Peyer's patch (tissue), 4 donors: Measurements from ENCODE around the gene FN1.

ENCODE experiments used
- POLR2A ChIP-seq, 2 donors: fragments of 450-650 bp; IDR thresholded peaks; one replicate each; pipeline ENCODE4 v1.5.1; 2017; ENCODE audit warnings: antibody characterized with exemption in 2 of 2, mild to moderate bottlenecking in 2 of 2, moderate library complexity in 2 of 2
- TF ChIP-seq, protein P1 (sequence below), 6 experiments: fragments of 450-650 bp in 4 of 6; fragments of 200-600 bp in 2 of 6; sonication (generic) in 1 of 6; IDR thresholded peaks; one replicate each; pipeline ENCODE4 v1.5.1; 2017 to 2019; ENCODE audit warnings: antibody characterized with exemption in 6 of 6, mild to moderate bottlenecking in 3 of 6, moderate library complexity in 1 of 6

DNA sequence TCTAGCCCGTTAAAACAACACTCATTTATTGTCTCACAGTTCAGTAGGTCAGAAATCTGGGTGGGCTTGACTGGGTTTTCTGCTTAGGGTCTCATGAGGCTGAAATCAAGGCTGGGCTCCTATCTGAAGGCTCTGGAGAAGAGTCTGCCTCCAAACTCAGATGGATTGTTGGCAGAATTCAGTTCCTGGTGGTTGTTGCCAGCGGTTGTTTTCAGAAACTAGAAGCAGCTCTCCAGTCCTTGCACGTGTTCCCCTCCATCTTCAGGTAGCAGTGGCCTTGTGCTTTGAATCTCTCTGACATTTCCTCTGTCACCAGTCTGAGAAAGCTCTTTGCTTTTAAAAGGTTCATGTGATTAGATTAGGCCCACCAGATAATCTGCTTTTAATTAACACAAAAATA is 20.1 kb upstream of the FN1 start:
- TF ChIP-seq, protein P1, sequence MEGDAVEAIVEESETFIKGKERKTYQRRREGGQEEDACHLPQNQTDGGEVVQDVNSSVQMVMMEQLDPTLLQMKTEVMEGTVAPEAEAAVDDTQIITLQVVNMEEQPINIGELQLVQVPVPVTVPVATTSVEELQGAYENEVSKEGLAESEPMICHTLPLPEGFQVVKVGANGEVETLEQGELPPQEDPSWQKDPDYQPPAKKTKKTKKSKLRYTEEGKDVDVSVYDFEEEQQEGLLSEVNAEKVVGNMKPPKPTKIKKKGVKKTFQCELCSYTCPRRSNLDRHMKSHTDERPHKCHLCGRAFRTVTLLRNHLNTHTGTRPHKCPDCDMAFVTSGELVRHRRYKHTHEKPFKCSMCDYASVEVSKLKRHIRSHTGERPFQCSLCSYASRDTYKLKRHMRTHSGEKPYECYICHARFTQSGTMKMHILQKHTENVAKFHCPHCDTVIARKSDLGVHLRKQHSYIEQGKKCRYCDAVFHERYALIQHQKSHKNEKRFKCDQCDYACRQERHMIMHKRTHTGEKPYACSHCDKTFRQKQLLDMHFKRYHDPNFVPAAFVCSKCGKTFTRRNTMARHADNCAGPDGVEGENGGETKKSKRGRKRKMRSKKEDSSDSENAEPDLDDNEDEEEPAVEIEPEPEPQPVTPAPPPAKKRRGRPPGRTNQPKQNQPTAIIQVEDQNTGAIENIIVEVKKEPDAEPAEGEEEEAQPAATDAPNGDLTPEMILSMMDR (IDR thresholded peaks at IDR 0.05): no peak
- no peak for TF ChIP-seq POLR2A (IDR thresholded peaks at IDR 0.05)
